ENCODE results near the gene PRKN.

DNA sequence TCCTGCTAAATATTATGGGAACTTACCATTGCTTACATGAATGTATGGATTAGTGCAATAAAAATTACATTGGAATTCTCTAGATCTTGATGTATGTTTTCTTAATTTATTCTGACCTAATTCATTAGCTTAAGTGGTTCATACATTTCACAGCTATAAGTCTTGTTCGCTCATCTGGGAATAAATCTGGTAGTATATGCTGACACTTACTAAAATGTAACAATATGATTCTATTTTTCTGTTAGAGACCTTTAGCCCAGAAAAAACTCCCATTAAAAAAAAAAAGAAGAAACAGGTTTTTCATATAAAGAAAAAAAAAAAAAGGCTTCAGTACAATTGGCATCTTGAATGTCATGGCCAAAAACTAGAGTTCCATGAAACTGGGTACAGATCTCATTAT is 1059.6 kb downstream of the PRKN start:
- TF ChIP-seq CTCF (IDR thresholded peaks at IDR 0.05; ENCODE audit: insufficient read depth, low read depth, low read length) = no peak
- no peak for TF ChIP-seq EZH2 (IDR thresholded peaks at IDR 0.05; ENCODE audit: insufficient read depth, low read length)
